GM21526 (cell line): ENCODE results near the gene SLMAP.
"Not testable (repeated sequence)": the region's sequence is repeated elsewhere in the genome, so short reads cannot be mapped to it uniquely, and the experiment has no call there.

Experiments
- ATAC-seq: cut with Tn5 transposase; IDR thresholded peaks from one replicate; pipeline ENCODE4 v1.9.1; 2021; ENCODE audit warnings: moderate library complexity; ENCODE audit not compliant: unreplicated experiment, low FRiP score

Gene SLMAP

DNA sequence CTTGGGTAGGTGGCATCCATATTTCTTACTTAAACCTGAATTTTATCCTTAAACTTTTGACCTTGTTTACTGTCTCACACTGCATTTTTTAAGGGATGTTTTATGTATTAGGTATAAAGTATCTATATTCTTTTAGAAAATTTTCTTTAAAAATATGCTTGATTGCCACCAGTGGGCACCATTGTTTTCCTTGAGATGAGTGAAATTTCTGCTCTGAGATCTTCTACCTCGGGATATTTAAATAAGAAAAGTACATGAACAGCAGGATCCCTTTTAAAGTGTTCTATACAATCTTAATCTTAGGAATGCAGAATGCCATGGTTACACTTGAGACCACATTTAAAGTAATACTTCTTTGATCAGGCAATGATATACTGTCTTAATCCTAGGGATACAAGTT is 108.7 kb downstream of the SLMAP start:
- ATAC-seq = no peak

DNA sequence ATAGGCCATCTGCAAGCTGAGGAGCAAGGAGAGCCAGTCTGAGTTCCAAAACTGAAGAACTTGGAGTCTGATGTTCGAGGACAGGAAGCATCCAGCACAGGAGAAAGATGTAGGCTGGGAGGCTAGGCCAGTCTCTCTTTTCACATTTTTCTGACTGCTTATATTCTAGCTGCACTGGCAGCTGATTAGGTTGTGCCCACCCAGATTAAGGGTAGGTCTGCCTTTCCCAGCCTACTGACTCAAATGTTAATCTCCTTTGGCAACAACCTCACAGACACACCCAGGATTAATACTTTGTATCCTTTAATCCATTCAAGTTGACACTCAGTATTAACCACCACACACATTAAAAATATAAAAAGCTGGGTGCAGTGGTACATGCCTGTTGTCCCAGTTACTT is 113.0 kb downstream of the SLMAP start:
- not testable (repeated sequence) for ATAC-seq

DNA sequence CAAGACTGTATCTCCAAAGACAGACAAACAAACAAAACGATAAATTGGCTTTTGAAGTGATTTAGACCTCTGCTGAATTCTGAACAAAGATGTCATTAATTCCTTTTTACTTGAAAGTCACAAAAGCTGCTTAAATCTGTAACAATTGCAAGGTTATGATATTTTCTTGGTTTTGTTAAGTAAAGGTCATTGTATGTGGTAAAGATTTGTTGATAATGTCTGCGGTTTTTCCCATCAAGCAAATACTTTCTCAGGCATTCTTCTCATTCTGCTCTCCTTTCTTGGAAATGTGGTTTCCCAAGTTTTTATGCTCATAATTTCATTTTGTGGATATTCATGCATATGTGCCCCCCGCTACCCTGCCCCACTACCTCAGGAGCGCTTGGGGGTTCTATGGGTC is 116.5 kb downstream of the SLMAP start:
- ATAC-seq = no peak

DNA sequence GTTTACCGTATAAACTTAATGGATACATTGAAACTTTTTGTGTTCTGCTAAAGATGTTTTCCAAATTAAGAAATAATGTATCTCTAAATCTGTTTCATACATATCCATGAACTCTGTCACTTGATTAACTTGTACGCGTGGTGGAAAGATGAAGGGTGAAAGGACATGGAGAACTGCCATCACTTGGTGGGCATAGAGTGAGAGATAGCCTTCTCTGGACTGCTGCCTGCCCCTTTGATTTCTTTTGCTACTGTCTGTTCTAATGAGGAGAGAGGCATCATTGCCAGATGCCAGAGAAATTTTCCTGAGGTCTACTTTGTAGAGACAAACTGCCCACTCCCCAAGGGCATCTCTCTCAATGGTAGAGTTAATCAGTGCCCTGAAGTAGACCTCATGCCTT is 120.5 kb downstream of the SLMAP start:
- no peak for ATAC-seq

DNA sequence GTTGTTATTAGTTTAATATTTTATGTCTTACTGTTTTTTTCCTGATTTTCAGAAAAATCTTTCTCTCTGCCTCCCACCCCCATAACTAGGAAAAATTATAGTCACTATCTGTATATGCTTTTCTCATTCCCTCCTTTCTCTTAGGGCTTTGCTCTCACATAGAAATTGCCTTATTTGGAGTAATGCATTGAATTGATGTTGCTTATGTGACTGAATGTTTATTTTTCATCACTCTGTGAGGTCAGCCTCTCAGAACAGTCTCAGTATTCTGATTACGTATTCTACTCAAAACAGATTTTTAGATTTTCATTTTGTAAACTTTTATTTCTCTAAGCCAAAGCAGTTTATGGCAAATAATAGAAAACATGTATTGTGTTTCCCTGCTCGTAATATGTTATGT is 121.0 kb downstream of the SLMAP start:
- ATAC-seq = no peak

DNA sequence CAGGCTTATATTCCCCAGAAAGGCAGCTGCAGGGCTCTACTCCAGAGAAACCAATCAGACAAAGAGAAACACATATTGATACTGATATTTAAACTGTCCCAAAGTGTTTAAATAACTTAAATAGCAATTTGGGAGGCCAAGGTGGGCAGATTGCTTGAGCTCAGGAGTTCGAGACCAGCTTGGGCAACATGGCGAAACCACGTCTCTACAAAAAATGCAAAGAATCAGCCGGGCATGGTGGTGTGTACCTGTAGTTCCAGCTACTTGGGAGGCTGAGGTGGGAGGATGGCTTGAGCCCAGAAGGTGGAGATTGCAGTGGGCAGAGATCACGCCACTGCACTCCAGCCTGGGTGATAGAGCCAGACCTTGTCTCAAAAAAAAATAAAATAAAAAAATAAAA is 128.3 kb downstream of the SLMAP start:
- ATAC-seq = not testable (repeated sequence)

DNA sequence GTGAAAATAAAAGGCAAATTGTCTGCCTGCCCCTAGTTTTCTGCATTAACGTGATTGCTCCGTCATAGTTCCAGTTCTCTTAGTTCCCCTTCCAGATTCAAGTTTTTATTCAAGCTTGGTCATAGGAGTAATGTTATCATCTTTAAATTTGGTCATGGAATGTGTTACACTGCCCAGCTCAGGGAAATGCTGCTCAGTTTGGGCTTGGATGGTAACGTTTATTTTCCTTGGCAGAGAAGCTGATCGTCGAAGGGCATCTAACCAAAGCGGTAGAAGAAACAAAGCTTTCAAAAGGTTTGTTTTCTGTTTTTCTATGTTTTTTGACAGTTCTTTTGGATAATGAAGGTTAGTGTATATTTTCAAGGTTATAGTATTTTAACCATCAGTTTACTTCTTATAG is 133.7 kb downstream of the SLMAP start:
- ATAC-seq = no peak

DNA sequence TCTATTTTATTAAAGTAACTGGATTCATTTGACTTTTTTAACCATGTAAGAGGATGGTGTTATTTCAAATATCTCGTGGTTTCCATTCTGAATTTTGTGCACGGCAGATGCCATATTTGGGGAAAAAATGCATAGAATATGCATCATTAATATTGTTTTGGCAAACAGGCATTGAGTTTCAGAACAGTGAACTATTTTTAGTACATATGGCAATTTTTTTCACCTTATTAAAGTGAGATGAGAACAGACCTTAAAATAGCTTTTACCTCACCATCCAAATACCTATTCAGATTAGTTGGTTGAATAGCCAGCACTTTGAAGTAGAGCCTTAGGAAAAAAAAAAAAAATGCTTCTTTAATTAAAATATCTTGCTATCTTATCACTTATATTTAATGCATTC is 134.8 kb downstream of the SLMAP start:
- ATAC-seq = no peak

DNA sequence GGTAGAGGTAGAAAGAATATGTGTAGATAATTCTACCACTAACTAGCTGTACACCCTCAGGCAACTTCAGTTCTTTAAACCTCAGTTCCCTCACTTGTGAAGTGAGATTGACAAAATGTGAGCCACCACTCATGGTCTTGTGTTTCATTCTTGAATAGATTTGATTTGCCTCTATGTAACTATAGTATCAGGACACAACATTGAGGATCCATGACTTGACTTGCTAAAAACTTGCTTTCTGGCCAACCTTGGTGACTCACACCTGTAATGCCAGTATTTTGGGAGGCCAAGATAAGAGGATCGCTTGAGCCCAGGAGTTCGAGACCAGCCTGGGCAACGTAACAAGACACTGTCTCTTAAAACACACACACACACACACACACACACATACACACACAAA is 136.3 kb downstream of the SLMAP start:
- no peak for ATAC-seq

DNA sequence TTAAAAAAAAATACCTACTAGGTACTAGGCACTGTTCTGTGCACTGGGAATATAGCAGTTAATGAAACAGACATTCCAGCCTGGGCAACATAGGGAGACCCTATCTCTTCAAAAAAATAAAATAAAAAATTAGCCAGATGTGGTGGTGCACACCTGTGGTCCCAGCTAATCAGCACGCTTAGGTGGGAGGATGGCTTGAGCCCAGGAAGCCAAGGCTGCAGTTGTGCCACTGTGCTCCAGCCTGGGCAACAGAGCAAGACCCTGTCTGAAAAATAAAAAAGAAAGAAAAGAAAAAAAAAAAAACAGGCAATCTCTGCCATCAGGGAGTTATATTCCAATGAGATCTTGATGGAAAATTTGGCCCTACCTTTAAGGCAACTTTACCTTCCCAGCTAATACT is 137.0 kb downstream of the SLMAP start:
- ATAC-seq = no peak

DNA sequence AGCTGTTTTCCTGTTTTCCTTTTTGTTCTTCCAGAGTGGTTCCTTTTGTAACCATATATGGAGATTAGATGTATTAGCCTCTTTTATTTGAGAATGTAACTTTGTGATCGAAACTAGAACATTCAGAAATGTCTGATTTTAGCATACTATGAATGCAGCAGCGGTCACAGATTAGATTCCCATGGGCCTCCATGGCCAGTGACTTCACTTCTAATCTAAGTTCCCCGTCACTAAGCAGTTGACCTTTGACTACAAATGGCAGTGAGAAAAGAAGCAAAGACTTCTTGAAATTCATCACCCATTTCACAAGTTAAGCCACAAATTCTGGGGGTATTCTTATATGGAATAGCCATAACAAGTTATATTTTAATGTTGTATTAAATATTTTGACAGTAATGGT is 137.6 kb downstream of the SLMAP start:
- ATAC-seq = no peak

DNA sequence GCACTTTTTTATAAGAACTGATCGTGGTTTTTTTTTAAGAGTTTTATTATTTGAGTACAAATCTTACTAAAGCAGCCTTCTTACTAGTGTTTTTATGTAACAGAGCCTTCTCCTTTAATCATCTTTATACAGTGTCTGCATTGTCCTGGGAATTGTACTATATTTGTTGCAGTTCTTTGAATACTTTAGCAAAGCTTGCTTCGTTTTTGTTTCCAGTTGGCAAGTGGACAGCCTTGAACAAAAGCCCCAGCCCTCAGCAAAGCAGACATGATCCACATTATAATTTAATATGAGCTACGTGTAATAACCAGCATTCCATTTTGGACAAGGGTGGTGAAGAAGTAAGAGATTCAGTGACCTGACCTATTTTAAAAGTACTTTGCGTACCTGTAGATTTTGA is 139.9 kb downstream of the SLMAP start:
- no peak for ATAC-seq

DNA sequence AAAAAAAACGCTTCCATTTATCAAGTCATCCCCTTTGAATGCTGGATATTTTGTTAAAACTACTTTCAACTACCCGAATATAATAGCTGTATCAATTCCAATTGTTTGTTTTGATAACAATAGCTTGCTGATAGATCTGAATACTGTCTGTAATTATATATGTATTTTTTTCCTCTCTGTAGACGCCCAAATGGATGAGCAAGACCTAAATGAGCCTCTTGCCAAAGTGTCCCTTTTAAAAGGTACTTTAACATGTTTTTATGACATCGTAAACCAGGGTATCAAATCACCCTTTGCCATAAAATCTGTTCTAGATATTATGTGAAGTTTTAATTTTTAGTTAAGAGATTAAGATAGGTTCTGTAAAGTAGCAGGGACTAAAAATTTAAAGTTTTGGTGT is 140.6 kb downstream of the SLMAP start:
- ATAC-seq = no peak

DNA sequence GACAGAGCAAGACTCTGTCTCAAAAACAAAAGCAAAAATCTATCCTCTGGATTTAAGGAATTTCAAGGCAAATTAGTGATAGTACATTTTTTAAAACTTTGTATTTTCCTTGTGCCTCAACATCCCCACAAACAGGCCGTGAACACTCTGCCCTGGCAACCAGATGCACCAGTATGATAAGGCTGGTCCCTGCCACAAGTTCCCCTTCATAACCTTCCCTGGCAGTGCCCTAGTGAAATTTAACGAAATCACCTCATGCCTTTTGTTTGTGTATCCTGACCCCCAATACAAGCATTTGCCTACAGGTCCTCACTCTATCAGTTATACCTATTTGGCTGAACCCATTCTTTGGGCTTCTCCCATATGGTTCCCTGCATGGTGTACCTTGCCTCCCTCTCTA is 144.7 kb downstream of the SLMAP start:
- ATAC-seq = no peak

DNA sequence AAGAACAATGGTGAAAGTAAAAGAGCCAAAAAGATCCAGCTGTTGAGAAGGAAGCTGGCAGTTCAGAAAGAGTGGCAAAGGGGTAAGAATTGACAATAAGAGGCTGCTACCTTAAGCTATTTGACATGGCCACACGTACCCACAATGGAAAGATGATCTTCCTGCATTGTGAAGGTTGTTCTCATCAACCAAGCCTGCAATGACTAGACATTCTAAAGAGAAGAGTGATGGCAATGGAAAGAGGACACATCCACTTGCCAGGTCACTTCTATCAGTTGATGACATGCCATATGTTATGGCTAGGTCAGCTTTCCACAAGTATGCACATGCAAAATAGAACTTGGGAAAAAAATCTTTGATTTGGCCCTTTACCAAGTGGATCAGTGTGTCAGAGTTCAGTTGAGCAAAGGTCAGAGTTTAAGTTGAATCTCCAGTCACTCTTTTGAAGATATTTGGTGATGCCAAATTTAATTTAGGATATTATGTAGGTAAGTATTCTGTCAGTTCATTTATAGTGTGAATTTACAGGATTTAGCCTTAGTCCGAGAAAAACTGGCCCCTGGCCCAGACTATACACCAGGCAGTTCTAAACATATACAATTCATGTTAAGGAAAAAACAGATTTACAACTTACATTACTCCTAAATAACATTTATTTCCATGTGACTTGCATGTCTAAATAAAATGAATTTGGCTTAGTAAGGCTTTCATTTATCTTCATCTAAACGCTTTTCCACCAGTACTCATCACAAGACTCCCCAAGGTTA is 147.2 kb downstream of the SLMAP start:
- ATAC-seq = no peak

DNA sequence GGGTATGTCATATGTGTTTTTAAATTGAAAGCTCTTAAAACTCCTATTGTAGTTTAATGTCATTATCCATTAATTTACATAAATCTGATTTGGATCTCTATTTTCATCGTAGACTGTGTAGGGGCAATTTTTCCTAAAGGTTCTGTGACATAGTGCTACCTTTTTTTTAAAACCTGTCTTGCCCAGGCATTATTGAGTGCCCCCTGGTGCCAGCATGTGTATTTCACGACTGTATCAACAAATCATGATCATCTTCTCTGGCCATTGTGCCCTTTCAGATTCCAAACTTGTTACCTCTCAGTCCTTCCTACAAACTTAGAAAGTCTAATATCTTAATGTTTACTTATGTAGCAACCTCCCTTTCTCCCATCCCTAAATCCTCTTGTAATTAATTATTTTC is 154.9 kb downstream of the SLMAP start:
- no peak for ATAC-seq

DNA sequence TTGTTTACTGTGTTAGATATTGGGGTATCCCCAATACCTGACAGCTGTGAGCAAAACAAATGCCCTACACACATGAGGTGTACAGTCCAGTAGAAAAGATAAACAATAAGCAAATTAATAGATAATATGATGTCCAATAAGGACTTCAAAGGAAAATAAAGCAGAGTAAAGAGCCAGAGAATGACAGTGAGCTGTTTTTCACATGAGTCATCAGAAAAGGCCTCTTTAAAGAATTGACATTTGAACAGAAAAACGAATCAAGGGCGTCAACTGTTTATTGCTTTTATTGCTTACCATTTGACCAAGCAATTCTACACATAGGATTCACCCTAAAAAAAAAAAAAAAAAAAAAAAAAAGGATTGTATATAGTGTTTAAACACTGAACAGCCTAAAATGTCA is 155.5 kb downstream of the SLMAP start:
- ATAC-seq = no peak

DNA sequence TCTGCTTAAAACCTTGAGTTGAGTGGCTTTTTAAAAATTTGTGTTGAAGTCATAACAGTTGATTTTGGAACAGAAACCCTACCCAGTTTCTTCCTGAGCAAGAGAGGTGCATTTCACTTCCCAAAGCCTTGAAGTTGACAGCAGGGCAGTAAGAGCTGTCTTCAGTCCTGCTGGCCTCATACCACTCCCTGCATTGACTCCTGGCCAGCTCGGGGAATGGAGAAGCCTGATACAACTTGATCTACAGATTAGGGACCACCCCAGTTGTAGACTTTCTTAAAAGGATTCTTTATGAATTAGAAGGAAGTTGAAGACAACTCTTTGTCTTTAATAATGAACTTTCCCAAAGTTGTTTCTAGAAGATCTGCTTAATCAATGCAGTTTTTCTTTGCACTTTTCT is 161.5 kb downstream of the SLMAP start:
- no peak for ATAC-seq

DNA sequence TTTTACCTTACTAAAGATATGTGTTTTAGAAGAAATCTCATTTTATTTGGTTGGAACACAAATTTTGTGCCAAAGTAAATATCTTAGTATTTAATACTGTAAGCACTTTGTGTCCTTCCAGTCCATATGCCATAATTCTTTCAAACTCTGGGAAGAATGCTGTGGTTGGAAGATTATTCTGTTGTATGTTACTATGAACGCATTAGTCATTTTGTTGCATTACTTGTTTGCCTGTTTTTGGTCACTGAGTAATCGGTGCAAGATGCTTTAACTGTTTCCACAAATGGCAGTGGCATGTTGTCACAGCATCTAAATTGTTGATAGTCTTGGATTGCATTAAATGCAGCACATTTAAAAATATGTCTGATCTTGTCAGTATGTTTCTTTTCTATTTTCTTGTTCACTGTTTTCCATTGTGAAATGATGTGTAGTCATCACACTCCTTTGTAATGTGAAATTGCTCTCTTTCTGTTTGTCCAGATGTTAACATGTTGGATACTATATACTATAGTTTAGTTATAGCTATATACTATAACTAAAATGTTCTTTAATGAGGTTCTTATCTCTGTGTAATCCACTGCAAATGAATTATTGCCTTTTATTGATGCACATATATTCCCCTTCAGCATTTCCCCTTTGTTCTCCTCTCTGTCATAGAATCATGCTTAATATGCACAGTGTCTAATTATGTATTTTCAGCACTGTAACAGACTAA is 162.2 kb downstream of the SLMAP start:
- no peak for ATAC-seq

DNA sequence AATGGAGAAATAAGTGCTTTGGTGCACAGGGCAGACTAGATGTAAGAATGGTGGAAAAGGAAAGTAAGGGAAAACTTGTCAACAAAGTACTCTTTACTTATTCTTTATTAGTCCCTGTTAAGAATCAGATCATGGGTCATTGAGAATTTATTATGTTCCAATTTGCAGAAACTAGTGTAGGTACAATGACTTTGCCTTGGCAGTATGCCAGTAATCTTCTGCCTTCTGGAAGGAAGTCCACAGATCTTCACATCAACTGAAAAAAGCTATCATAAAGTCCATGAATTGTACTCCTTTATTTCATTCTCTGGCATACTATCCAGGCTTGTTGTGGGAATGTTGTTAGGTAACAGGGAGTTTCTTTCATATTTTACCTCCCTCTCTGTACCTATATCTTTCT is 163.9 kb downstream of the SLMAP start:
- ATAC-seq = no peak

DNA sequence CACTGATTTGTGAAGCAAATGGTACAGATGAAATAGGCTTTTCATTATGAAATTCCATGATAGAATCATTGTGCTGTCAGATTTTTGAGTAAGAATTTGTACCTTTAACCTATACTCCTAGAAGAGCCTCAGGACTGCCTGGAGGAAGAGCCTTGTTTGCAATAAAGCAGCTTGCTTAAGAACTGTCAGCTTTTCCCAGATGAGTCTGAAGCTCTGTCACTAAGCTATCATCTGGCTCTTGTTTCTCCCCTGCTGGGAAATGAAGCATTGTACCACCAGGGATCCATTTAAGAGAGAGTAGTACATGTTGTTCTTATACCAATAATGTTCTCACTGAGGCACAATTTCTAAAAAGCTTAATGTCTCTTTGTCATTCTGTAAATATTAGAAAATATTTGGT is 167.0 kb downstream of the SLMAP start:
- ATAC-seq = no peak

DNA sequence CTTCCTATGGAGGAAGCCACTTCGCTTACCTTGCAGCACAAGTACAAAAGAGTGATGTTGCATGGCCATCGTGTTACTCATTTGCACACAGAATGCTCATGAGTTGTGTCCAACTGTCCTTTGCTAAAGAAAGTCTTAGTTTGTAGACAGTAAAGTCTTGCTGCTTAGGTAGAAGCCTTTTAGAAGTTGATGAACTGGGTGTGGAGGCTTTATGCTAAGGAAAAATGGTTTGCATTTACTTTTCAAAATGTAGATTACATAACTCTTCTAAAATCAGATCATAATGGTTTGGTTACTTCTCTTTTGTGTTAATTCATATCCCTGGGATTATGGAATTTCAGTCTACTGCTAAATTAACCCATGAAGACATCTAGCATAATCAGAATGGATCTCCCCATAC is 167.6 kb downstream of the SLMAP start:
- ATAC-seq = no peak
